ENCODE data around the gene SPATA16. TPM values are rescaled to one million over a fixed set of nuclear protein-coding genes. Genes with fewer than 3 reads are reported as not detected.

Gene SPATA16
- total and polyA plus RNA-seq, 2 of the 13 experiments (the other 11 are each of a cell fraction or from before 2014, with no cell fraction given), result not detected

DNA sequence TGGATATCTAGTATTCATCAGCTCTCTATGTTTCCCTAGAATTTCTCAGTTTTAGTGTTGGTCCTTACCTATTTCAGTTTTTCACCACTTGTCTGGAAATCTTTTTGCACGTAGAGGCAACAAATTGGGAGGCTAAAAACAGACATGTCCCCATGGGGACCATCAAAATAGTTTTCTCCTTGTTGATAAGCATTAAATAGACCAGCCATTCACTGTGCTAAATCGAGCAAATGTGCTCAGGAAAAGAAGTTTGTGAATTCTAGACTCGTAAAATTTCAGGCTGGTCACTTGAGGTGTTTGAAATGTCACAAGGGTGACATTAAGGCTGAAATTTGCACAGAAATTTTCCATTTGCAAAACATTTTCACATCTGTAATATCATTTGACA lies 102.6 kb downstream of the SPATA16 start (continued):
- no peak for TF ChIP-seq KDM3A (CRISPR knock-in tag; IDR thresholded peaks at IDR 0.05; ENCODE audit: low read depth)
- TF ChIP-seq, protein P1, sequence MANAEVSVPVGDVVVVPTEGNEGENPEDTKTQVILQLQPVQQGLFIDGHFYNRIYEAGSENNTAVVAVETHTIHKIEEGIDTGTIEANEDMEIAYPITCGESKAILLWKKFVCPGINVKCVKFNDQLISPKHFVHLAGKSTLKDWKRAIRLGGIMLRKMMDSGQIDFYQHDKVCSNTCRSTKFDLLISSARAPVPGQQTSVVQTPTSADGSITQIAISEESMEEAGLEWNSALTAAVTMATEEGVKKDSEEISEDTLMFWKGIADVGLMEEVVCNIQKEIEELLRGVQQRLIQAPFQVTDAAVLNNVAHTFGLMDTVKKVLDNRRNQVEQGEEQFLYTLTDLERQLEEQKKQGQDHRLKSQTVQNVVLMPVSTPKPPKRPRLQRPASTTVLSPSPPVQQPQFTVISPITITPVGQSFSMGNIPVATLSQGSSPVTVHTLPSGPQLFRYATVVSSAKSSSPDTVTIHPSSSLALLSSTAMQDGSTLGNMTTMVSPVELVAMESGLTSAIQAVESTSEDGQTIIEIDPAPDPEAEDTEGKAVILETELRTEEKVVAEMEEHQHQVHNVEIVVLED (CRISPR knock-in tag; IDR thresholded peaks at IDR 0.05; ENCODE audit: borderline replicate concordance), result no peak
- TF ChIP-seq ARNT2 (CRISPR knock-in tag; IDR thresholded peaks at IDR 0.05; ENCODE audit: low read depth), result no peak
- no peak for TF ChIP-seq PCBP2 (optimal IDR thresholded peaks at IDR 0.05; ENCODE audit: low read depth, low read length, poor library complexity, severe bottlenecking)
- no peak for TF ChIP-seq MYNN (CRISPR knock-in tag; IDR thresholded peaks at IDR 0.05; ENCODE audit: low read depth)
- TF ChIP-seq ZNF607 (CRISPR knock-in tag; IDR thresholded peaks at IDR 0.05; ENCODE audit: borderline replicate concordance), result no peak
- TF ChIP-seq, protein P2, sequence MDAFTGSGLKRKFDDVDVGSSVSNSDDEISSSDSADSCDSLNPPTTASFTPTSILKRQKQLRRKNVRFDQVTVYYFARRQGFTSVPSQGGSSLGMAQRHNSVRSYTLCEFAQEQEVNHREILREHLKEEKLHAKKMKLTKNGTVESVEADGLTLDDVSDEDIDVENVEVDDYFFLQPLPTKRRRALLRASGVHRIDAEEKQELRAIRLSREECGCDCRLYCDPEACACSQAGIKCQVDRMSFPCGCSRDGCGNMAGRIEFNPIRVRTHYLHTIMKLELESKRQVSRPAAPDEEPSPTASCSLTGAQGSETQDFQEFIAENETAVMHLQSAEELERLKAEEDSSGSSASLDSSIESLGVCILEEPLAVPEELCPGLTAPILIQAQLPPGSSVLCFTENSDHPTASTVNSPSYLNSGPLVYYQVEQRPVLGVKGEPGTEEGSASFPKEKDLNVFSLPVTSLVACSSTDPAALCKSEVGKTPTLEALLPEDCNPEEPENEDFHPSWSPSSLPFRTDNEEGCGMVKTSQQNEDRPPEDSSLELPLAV (CRISPR knock-in tag; conservative IDR thresholded peaks at IDR 0.05; ENCODE audit: low read depth), result no peak
- TF ChIP-seq CBX2 (IDR thresholded peaks at IDR 0.05; ENCODE audit: low read depth, low read length), result no peak
- no peak for TF ChIP-seq CBX2 (CRISPR knock-in tag; IDR thresholded peaks at IDR 0.05; ENCODE audit: low read depth)
- TF ChIP-seq, protein P3, sequence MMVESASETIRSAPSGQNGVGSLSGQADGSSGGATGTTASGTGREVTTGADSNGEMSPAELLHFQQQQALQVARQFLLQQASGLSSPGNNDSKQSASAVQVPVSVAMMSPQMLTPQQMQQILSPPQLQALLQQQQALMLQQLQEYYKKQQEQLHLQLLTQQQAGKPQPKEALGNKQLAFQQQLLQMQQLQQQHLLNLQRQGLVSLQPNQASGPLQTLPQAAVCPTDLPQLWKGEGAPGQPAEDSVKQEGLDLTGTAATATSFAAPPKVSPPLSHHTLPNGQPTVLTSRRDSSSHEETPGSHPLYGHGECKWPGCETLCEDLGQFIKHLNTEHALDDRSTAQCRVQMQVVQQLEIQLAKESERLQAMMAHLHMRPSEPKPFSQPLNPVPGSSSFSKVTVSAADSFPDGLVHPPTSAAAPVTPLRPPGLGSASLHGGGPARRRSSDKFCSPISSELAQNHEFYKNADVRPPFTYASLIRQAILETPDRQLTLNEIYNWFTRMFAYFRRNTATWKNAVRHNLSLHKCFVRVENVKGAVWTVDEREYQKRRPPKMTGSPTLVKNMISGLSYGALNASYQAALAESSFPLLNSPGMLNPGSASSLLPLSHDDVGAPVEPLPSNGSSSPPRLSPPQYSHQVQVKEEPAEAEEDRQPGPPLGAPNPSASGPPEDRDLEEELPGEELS (CRISPR knock-in tag; IDR thresholded peaks at IDR 0.05), result no peak
- TF ChIP-seq ZSCAN31 (CRISPR knock-in tag; IDR thresholded peaks at IDR 0.05; ENCODE audit: low read depth), result no peak
- no peak for TF ChIP-seq ZNF83 (CRISPR knock-in tag; IDR thresholded peaks at IDR 0.05; ENCODE audit: borderline replicate concordance)
- no peak for TF ChIP-seq POLR2G (IDR thresholded peaks at IDR 0.05; ENCODE audit: low read depth, low read length)
